ENCODE results near the gene COL23A1. TPM values are rescaled to one million over a fixed set of nuclear protein-coding genes. Genes with fewer than 3 reads are reported as not detected.

The COL23A1 gene
- total RNA-seq, 1 donor from 2014 or later = not detected

DNA sequence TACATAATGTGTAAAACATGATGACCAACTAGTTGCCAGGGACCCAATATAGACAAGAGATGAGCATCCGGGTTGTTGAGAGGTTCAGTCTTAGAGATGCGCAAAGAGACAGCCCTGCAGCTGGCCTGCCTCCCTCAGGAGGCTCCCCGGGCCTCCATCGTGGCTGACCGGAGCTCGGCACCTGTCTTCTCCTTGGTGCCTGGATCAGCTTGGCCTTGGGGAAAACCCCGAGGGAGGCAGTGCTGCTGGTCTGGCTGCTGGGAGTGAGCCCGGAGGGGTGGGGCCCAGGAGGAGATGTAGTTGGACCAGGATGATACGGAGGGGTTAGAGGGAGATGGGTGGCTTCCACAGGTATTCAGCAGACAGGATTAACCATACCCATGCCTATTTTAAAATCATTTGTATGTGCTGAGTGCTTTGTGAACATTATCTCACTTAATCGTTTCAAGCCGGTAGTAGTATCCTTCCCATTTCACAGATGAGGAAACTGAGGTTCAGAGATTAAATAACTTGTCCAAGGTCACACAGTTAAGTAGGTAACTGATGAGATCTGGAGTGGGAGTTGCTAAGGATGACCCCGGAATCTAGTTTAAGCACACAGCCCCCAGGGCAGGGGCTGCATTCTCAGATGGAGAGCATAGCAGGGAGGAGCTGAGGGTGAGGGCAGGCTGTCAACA, 173.8 kb downstream of the COL23A1 start:
- DNase-seq (ENCODE audit: extremely low read depth, low read depth, low spot score) = no peak

DNA sequence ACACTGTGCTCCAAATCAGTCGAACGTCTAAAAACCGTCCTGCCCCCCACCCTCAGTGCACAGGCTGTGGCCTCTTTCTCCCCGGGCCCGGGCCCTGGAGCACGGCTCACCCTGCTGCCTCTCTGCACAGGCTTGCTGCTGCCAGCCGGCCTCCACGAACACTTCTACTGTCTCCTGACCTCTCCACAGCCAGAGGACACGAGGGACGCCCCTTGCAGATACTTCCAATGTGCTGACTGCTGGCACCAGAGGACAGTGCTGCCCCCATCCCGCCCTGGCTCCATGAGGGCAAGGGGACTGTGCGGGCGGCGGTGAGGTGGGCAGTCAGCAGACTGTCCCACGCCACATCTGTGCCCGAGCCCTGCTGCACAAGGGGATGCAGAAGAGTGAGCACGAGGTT, 174.8 kb downstream of the COL23A1 start:
- DNase-seq (ENCODE audit: extremely low read depth, low read depth, low spot score) = no peak

DNA sequence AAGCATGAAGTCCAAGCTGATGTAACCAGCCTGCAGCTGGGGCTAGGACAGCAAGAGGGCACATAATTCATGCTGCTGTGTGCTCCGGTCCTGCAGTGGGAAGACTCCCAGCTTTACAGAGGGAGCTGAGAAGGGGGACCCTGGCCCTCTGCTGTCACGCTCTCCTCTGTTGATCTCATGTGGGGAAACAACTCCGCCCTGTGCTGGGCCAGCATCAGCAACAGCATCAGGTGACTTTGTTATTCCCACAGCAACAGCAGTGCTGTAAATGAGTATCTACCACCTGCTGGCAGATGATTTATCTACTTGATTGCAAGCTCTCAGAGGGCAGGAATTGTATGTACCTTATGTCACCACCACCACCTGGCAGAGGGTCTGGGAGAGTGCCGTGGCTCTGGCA, 176.2 kb downstream of the COL23A1 start:
- no peak for DNase-seq (ENCODE audit: extremely low read depth, low read depth, low spot score)

- no peak for DNase-seq (ENCODE audit: extremely low read depth, low read depth, low spot score)
Measured at GRCh38 chr5:178411083-178411482, 179.1 kb downstream of the COL23A1 start.

DNA sequence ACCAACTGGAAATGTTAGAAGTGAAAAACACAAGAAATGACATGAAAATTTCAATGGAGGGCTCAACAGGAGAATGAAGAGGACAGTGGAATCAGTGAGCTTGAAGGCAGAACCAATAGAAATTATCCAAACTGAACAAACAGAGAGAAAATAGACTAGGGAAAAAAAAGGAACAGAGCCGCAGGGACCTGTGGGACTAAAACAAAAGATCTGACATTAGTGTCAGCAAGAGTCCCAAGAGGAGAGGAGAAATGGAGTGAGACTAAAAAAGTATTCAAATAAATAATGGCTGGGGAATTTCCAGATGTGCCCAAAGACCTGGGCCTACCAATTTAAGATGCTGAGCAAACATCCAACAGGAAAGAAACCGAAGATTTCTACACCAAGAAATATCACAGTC, 182.5 kb downstream of the COL23A1 start:
- no peak for DNase-seq (ENCODE audit: extremely low read depth, low read depth, low spot score)

- DNase-seq (ENCODE audit: extremely low read depth, low read depth, low spot score) = no peak
Measured at GRCh38 chr5:178404987-178405386, 185.2 kb downstream of the COL23A1 start.

DNA sequence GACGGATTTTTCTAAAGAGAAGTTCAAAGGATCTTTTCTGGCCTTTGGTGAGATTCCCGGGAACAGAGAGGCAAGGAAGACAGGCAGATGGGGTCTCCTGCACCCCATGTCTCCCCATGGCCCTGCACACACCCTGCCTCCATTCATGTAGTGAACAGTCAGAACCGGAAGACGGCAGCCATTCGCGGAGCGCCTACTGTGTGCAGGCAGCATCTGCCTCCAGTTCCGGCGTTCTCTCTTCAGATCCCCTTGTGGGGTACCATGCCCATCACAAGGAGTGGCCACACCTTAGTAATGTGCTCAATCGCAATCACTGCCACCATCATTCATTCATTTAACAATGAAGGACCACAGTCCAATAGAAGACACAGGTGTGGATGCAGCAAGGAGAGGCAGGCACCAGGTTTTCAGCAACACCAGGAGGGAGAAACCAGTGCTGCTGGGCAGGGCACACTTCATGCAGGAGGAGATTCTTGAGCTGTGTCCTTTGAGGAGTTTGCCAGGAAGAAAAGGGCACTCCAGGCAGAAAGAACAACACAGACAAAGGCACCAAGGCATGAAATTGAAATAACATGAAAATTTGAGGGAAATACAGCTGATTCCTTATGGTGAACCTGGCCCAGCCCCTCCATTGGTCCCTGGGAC, 186.1 kb downstream of the COL23A1 start:
- no peak for DNase-seq (ENCODE audit: extremely low read depth, low read depth, low spot score)

DNA sequence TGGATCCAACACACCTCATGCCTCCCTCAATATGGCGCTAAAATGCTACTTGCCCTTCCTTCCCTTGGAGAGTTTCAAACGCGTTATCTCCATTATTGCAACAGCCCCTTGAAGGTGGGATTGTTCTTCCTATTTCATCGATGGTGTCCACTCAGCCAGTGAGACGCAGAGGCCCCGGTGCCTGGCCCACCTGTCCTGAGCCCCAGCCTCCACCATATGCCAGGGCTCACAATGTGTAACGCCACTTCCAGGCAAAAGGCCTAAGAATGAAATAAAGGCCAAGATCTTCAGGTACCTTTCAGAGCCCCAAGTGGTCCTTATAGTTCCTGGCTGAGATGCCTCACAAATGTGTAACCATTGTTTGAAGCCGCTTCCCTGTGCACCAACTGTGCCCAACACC, 186.8 kb downstream of the COL23A1 start:
- no peak for DNase-seq (ENCODE audit: extremely low read depth, low read depth, low spot score)

DNA sequence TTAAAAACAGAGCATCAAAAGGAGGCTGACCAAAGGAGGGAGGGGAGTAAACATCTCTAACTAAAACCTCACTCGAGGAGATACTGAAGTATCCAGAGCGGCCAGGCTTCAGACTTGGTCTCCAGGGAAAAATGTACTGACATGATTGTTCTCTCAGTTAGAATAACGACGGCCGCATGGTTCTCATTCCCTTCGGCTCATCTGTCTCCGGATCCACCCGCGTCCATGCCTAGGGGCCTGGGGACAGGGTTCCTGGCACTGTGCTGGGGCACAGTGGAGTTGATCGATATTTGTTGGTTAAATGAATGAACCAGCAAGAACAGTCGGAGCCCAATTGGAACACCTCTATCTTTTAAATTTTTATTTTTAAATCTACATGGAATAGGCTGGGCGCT, 190.5 kb downstream of the COL23A1 start:
- no peak for DNase-seq (ENCODE audit: extremely low read depth, low read depth, low spot score)

DNA sequence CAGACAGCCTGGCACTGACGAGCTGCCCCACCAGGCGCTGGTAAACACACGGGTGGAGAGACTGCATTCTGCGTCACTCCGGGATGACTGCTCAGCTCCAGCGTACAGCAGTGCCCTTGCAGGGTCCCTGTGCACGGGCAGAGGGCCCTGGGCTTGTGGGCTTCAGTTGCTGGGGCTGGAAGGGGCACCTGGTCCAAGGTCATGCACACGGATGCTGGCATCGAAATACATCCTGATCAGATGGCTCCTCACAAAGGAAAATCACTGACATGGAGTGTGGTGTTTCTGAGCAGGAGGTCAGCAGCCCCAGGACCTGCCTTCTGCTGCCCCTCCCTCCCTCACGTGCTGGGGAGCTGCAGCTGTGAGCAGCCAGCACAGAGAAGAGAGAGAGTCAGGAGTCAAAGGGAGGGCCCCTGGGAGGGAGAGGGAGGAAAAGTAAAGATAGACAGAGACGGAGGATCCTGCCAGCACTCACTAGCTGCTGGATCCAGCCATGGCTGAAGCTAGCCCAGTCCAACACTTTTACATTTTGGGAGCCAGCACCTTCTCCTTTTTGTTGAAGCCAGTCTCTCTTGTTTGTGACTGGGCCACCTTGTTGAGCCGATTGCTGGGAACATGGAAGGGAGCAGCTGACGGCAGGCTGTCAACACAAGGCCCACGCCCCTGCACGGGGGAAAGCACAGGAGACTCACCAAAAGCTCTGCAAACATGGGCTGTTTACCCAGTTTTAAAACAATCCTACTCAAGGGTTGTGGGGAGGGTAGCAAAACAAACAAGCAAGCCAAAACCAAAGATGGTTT, 191.1 kb downstream of the COL23A1 start:
- DNase-seq (ENCODE audit: extremely low read depth, low read depth, low spot score) = no peak

DNA sequence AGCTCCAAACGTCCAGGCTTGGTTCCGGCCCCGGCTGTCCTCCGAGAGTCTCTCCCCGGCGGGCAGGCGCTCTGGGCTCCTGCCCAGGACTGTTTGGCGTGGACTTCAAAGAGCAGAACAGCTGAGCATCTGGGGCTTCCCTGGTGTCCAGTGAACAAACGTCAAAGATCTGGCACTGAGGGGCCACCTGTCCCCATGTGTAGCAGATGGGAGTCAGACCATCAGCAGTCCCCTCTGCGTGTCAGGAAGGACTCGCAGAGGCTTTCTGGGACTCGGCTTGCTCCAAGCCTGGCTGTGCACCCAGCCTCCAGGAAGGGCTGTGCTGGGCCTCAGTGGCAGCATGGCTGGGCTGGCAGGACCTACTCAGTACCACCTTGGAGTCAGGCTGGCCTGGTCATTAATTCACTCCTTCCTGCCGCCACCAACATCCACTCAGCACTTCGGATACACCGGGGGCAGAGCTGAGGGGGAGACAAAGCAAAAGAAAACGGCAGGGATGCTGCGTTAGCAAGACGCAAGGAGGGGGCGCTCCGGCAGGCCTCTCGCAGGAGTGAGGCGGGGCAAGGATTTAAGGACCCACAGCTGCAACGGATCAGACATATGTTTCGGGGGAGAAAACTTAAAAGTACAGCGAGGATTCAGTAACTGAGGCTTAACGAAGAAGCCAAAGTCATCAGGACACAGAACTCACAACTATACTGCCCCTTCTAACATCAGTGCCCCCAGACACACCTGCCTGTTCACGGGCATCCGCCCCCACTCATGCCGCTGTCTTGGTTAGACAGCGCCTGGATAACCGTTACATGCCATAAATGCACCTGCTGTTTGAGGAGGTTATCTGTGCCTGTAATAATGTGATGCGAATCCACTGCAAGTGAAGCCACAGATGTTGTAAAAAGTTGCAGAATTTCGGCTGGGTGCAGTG, 193.1 kb downstream of the COL23A1 start:
- no peak for DNase-seq (ENCODE audit: extremely low read depth, low read depth, low spot score)

- no peak for DNase-seq (ENCODE audit: extremely low read depth, low read depth, low spot score)
Measured at GRCh38 chr5:178394074-178394473, 196.1 kb downstream of the COL23A1 start.

DNA sequence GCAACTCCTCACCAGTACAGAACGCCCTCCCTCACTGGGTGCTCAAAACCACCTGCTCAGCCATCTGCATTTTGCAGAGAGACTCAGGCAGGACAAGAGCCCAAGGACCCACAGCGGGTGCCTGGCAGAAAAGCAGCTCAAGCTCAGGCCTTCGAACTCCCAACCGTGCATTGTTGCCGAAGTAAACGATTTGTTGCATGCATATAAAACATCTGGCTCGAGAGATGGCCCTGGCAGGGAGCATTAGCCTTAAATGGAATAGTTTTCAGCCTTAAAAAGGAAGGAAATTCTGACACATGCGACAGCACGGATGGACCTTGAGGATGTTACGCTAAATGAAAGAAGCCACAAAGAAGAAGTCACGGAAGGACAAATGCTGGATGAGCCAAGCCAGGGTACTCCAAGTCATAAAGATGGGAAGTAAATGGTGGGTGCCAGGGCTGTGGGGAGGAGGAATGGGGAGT, 197.2 kb downstream of the COL23A1 start:
- DNase-seq (ENCODE audit: extremely low read depth, low read depth, low spot score) = no peak

GRCh38 chr5:178392386-178392785, 197.8 kb downstream of the COL23A1 start:
- DNase-seq (ENCODE audit: extremely low read depth, low read depth, low spot score) = no peak

- no peak for DNase-seq (ENCODE audit: extremely low read depth, low read depth, low spot score)
Measured at GRCh38 chr5:178391480-178391879, 198.7 kb downstream of the COL23A1 start.

DNA sequence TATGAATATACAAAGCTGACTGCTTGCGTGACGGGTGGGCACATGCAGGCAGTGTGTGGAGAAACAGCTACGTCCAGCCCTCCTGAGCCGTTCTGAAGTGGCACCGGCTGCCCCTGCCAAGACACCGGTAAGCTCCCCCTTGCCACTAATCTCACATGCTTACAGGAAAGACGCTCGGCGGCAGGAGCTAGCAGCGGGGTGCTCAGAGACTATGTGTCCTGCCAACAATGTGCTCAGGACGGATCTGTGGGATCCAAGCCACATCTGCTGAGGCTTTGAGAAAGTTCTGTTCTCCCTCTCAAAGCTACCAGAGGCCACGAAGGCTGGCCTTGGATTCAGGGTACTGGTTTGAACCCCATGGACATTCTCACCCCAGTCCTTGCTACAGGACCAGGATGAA, 200.4 kb downstream of the COL23A1 start:
- no peak for DNase-seq (ENCODE audit: extremely low read depth, low read depth, low spot score)

DNA sequence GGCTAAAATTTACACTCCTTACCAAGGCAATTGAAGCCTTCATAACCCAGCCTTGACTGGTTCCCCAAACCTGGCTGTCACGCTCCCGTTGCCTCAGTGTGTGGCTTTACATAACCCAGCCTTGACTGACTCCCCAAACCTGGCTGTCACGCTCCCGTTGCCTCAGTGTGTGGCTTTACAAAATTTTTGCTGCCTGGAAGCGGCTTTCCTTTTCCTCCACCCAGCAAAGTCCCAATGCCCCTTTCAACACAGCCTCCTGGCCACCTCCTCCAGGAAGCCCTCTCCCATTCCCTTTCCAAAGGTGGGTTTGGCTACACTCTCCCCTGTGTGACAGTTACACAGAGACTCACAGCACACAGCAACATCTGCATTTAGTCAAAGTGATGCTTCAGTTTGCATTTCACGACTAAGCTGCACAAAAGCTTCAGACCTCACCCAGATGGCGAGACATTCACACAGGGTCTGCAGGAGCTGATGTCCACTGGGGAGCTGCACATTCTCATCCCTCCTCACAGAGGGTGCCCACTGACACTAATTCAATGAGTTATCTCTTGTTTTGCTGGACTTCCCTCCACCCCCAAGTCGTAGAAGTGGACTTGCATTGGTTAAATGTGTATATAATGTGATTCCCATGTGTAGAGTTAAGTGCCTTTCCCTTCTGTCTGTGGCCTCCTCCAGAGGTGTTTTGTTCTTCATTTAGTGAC, 201.0 kb downstream of the COL23A1 start:
- no peak for DNase-seq (ENCODE audit: extremely low read depth, low read depth, low spot score)

DNA sequence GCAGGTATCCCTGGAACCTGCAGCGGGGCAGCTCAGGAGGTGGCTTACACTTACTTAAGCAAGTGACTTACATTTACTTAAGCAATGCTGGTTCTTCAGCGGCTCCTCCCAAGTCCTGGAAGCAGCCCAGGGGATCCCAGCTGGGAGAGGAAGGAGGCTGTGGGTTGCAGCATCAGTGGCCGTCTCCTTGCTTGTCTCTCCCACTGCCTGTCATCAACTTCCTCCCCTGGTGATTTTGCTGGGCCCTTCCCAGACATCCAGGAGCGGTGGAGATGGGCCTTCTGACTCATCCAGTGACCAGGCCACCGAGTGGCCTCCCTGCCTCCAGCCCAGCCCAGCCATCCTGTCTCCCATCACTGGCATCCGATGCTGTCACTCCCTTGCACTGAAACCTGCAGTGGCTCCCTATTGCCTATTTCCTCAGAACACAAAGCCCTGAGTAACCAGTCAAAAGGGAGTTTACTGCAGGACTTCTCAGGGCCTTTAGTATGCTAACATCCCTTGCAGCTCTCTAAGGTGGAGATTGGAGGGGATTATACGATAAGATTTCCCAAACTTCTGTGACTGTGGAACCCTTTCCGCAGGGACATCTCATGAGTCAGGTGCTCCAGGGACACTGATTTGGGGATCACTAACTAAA, 201.7 kb downstream of the COL23A1 start:
- no peak for DNase-seq (ENCODE audit: extremely low read depth, low read depth, low spot score)

DNA sequence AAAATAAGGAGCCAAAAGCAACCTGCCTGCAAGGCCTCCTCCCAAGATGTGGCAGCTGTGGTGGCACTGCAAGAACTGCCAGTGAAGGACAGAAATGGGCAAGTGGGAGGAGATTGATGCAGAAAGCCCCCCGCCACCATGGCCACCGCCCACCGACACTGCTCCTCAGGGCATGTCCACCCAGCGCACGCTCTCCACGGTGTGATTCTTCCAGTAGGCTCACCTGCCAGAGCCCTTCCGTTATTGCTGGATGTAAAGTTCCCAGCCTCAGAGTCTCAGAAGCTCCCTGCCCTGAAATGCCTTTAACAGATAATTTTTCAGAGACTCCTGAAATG, 202.4 kb downstream of the COL23A1 start:
- no peak for DNase-seq (ENCODE audit: extremely low read depth, low read depth, low spot score)
